GM15510 (cell line): ENCODE measurements around the gene CPO.

Experiments
- POLR2A ChIP-seq: IDR thresholded peaks from 3 replicates; pipeline ENCODE4 v1.6.1; 2011; ENCODE audit warnings: borderline replicate concordance; ENCODE audit not compliant: insufficient read length; ENCODE audit errors: extremely low read depth

The CPO gene

DNA sequence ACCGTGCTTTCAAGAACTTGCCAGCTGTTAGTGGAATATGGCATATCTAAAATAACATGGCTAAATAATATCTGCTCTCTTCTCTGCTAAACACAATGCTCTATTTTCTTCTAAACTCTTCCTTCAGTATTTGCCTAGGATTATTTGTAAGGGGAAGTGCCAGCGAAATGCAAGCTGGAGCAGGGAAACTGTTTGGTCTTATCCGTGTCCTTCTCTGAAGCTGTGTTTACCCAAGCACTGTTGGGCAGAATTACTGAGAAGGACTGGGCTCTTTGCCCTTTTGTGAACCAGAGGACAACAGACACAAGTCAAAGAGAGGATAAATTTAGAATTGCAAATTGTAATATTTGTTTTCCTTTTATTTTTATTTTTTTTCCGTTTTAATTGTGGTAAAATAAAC lies 23.6 kb downstream of the CPO start:
- TF ChIP-seq POLR2A, result no peak

DNA sequence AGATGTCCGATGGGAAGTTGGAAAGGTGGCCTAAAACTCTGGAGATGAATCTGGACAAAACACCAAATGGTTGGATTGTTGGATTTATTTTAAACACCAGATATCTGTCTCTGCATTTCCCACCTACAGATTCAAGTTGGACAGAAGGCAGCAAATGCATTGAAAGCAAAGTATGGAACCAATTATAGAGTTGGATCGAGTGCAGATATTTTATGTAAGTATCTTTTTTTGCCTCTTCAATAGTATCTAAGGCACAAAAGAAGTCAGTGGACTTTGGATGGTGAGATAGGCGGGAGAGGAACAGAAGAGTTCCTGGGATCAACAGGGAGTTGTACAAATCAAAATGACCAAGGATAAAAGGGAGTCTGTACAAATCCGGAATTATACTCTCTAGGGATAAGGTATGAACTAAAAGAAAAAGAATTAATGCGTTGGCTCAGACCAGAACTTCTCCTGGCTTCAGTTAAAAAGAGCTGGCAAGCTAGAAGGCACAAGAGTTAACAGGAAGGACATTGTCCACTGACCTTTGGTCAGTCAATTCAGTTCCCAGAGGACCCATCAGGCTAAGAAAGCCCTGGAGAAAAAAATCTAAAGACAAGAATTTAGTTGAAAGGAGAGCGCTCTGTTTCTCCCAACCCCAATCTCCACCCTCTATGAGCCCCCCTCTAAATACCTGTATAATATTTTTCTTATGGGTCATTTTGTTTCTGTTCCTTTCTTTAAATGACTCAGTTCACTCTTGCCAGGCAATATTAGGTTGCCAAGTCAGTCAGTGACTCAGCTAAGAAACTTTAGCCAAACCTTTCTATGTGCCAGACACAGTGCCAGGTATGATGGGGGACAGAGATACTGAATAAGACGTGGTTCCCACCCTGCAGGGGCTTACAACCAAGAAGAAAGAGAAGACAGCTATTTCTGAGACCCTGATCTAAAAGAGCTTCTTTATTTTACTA lies 29.1 kb downstream of the CPO start:
- no peak for TF ChIP-seq POLR2A

DNA sequence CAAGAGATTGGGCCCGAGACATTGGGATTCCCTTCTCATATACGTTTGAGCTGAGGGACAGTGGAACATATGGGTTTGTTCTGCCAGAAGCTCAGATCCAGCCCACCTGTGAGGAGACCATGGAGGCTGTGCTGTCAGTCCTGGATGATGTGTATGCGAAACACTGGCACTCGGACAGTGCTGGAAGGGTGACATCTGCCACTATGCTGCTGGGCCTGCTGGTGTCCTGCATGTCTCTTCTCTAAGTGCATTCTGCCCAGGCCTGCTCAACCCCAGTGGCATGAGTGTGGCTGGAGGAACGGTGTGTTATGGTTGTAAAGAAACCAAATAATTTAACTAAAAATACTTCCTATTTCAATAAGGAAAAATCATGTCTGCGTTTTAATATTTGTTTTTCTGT lies 29.9 kb downstream of the CPO start:
- TF ChIP-seq POLR2A, result no peak

DNA sequence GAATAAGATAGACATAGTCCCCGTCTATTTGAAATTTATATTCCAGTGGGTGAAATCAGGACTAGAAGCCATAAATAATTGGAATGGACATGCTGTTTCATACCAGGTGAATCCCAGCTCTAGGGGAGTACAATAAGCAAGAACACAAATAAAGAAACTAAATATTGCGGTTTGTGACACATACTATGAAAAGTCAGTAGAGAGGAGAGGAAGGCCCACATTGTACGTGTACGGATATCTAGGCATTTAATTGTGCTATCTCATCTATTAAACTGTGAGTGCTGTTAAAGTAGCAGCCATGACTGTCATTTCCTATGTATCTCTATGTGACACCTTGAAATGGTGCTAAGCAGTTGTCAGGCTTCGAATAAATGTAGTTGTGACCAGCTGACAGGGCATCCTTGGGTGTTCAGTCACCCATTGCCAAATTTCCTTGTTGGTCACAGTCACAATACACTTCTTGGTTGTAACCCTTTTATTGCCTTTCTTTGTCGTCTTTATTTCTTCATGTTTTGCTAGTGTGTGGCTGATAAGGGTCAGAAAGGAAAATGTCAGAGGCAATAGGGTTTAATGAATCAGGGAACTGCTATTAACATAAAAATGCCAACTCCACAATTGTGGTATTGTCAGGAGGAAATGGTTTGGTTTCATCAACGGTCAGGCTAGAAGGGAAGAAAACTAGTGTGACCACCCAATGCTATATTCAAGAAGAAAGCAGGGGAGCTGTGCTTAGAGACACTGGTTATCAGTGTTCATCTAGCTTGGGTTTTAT lies 31.5 kb downstream of the CPO start:
- TF ChIP-seq POLR2A, result no peak

DNA sequence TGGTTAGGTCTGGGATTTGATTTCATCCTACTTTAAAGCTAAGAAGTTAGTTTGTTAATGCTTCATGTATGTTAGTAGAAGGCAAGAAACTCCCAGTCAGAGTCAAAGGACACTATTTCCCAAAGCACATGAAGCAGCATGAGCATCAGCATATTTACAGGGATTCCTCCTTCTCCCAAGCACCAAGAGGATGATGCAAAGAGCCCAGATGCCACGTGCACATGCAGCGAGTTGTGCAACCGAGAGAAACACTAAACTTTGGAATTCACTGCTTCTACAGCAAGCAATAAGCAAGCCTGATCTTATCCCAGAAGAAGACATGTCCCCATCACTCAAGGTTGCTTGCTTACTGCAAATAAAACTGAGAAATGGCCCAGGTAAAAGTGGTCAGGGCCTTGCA lies 32.5 kb downstream of the CPO start:
- TF ChIP-seq POLR2A, result no peak

DNA sequence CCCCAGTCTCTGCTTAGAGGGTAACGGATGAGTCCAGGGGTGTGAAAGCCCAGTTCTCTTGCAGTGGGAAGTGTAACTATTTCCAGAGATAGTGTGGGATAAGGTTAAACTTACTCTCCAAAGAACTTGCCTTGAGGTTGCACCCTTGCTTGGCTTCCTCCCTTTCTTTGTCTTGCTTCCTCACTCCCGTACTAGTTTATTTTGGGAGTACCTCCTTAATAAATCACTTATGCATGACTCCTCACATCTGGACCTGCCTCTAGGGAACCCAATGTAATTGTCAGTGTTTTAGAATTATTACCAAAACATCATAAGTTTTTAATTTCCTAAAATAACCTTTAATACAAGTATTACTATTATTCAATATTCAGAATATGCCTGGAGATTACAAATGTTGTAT lies 35.2 kb downstream of the CPO start:
- TF ChIP-seq POLR2A, result no peak

DNA sequence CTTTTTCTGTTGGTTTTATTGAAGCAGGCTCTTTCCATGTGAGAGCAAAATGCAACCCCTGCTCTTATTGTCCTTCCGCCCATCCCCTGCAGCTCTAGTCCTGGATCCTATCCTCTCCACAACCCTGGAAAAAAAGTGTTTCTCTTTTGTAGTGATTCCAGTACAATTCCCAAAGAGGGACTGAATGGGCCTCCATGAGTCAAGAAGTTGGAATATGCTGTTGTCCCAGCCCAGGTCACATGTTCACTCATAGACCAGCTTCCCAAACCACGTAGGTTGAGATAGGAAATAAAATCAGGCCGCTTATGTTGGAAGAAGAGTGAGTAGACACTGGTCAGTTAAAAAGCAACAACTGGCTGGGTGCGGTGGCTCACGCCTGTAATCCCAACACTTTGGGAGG lies 39.4 kb downstream of the CPO start:
- no peak for TF ChIP-seq POLR2A

DNA sequence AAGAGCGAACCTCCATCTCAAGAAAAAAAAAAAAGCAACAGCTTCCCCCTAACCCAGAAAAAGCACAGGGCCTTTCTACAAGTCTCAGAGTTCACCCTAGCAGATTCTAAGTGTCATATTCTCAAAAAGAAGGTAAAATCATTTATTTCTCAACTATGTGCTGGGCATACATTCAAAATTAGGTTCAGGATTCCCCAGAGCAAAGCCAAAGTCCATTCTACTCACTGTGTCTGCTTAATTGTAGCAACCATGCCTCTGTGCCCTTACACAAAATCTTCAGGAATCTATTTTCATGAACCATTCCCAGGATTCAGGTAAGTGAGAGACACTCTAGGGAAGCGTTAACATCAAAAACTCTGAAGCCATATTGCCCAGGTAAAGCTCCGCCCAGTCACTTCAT lies 40.0 kb downstream of the CPO start:
- no peak for TF ChIP-seq POLR2A

DNA sequence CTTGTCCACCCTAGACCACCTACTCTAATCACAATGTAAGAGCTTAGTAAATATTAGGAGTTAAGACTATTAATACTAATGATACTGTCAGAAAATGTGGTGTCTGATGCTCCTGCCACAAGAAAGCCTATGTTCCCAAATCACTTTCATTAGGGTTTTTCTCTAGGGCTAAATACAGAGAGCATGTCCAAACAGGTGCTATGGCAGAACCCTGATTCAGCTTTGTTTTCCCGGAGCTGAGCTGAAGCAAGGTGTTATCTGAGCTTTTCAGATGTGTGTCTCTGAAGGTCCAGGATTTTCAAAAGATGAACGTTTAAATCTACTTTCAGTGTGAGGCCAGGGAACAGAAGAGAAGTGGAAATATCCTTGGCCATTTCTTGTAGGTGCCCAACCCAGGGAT lies 40.6 kb downstream of the CPO start:
- TF ChIP-seq POLR2A, result no peak

DNA sequence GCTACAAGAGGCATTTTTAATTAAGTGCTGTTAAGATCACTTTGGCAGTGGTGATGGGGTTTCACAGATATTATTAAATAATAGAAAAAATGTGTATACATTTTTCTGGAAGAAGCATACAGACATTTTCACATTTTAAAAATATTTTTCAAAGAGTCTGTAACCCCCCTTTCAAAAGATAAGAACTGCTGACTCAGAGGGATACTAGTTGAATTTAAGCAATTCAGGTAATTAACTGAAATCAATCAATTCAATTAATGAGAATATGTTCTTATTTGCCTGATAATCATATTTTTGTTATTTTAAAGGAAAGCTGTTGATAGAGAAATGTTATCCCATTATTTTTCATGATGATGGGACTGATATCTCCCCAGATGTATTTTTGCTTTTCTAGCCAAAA lies 41.1 kb downstream of the CPO start:
- TF ChIP-seq POLR2A, result no peak

DNA sequence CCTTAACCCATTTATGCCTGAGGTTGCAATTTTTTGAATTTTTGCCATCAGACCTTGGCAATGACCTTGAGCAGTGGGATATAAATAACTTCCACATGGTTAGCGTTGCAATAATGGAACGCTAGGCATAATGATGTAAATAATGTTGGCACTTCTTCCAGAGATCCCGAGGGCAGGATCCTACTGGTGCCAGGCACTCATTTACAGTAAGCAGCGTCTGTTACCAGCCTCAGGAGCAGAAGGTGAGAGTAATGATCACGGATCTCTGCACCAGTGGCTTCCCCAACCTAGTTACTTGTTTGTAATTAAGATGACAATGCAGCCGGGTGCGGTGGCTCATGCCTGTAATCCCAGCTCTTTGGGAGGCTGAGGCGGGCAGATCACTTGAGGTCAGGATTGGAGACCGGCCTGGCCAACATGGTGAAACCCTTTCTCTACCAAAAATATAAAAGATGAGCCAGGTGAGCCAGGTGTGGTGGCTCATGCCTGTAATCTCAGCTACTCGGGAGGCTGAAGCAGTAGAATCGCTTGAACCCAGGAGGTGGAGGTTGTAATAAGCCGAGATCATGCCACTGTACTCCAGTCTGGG lies 41.9 kb downstream of the CPO start:
- TF ChIP-seq POLR2A, result no peak

DNA sequence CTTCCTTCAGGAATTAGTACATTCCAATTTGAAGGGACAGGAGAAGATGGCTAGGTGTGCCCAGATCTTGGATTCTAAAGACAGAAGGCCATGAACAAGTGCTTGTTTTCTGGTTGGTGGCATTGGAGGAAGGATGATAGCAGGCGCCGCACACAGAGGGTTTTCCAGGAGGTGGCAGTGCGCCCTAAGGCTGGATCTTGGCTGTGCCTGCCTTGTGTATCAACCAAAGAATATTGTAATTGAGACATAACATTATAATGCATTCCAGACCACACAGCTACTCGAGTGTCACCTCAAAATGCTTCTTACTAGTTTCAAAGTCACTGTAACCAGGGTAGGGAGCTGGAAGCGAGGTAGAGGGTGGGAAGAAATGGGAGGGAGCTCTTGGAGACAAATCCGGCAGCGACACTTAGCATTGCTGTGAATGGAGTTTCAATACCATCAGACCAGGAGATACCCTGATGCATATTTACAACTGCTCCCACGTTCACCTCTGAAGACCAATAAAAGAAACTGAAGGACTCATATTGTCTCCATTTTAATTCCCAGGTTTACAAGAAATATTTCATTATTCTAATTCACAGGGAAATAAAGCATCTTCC lies 42.5 kb downstream of the CPO start:
- TF ChIP-seq POLR2A, result no peak

DNA sequence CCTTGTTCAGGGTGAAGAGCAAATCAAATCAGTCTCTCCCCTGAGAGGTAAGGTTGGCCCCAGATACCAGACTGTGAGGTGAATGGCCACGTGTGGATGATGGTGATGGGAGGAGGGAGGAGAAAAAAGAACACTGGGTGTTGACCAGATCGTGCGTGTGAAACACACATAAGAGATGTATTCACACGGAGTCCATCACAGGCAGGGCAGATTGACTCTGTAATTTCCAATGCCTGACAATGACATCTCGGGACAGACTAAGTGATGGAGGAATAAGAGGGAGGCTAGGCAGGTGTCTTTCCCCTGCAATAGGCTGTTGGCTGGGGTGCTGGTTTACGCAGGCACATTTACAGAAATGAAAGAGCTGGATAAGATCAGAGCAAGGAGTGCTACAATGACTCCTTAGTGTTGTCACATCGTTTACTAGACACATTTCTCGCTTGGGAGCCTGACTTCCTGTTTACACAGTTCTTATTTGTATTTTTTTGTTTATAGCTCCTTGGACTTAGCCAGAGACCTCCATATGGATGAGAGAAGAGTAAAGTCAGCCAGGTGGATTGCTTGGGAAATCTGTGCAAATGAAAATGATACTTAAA lies 43.1 kb downstream of the CPO start:
- no peak for TF ChIP-seq POLR2A

DNA sequence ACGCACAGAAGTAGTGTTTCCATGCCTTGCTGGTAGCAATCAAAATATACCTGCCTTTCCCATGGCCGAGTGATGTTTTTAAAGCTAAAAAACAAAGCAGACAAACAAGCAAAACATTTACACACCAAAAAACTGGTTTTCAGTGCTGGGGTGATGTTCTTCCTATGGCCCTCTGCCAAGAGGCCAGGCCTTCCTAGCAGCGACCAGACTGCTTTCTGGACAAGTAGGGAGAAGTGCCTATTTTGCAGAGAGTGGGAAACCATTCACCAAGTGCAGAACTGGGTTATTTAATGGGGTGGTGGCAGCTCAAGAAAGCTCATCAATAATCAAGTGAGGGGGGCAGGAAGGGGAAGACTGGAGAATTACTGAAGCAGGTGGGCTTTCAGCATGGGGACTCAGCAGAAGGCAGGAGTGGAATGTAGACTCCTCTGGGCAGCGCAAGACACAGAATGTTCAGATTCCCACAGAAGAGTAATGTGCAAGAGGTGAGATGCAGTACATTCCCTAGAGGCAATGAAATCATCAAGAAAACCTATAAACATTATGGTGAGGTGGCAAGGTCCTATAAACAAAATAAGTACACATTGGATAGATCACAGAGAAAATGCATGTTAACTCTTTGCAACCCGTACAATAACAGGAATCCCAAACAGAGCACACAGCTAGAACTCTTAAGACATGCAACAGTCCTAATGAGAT lies 44.0 kb downstream of the CPO start:
- no peak for TF ChIP-seq POLR2A
